T-helper 2 cell treated with Interferon-gamma antibody and Interleukin-4, amounts not matched to agents 5 μg/mL and 100 μg/mL, for 36 hours (primary cell): ENCODE data around the gene NEUROG1.

ENCODE experiments used
- DNase-seq: peaks from one replicate; pipeline ENCODE4 v3.0.0; 2021; ENCODE audit warnings: low spot score
- H3K27ac Mint-ChIP-seq: one replicate; pipeline ENCODE4 v1.8.0; 2021; ENCODE audit warnings: mild to moderate bottlenecking, mixed read lengths
- H3K27me3 Mint-ChIP-seq: one replicate; pipeline ENCODE4 v1.8.0; 2021; ENCODE audit warnings: low read depth, mixed read lengths
- H3K36me3 Mint-ChIP-seq: one replicate; pipeline ENCODE4 v1.8.0; 2021; ENCODE audit warnings: low read depth, mixed read lengths
- H3K4me1 Mint-ChIP-seq: one replicate; pipeline ENCODE4 v1.8.0; 2021; ENCODE audit warnings: low read depth, mixed read lengths
- H3K4me3 Mint-ChIP-seq: one replicate; pipeline ENCODE4 v1.8.0; 2022; ENCODE audit warnings: mild to moderate bottlenecking, moderate library complexity, mixed read lengths
- H3K9me3 Mint-ChIP-seq: one replicate; pipeline ENCODE4 v1.8.0; 2021; ENCODE audit warnings: mixed read lengths

Gene NEUROG1

GRCh38 chr5:135535820-135536801, at the start of gene NEUROG1:
Gene NEUROG1, minus strand, starts transcription at chr5:135535964. Its CDS starts 274 bp downstream, at chr5:135535690.
- Mint-ChIP-seq H3K4me1 (no peaks in the 10 kb centered on the region), H3K36me3 (no peaks in the 10 kb centered on the region), H3K27me3 (peaks cover 92% of the 10 kb centered on the region), H3K27ac (no peak within 1 kb of the TSS), H3K9me3 (no peaks in the 10 kb centered on the region), H3K4me3 (peak within 1 kb of the TSS; percentile 9)
- DNase-seq = no peak

- Mint-ChIP-seq H3K9me3 (no peaks in the 10 kb centered on the region), H3K27ac (no peak overlapping the region), H3K4me3 (no peak overlapping the region), H3K4me1 (no peaks in the 10 kb centered on the region), H3K36me3 (no peaks in the 10 kb centered on the region), H3K27me3 (peaks cover 18% of the 10 kb centered on the region)
- DNase-seq = no peak
These were observed 49.2 kb upstream of the NEUROG1 start for GRCh38 chr5:135584918-135585317.

- Mint-ChIP-seq H3K27me3 (peaks cover 24% of the 10 kb centered on the region), H3K9me3 (no peaks in the 10 kb centered on the region), H3K4me3 (no peak overlapping the region), H3K27ac (no peak overlapping the region), H3K36me3 (no peaks in the 10 kb centered on the region), H3K4me1 (no peaks in the 10 kb centered on the region)
- DNase-seq = no peak
These were observed 48.5 kb upstream of the NEUROG1 start for GRCh38 chr5:135584276-135584675.

- Mint-ChIP-seq H3K4me3 (no peak overlapping the region), H3K4me1 (no peaks in the 10 kb centered on the region), H3K27me3 (peaks cover 42% of the 10 kb centered on the region), H3K27ac (no peak overlapping the region), H3K36me3 (no peaks in the 10 kb centered on the region), H3K9me3 (no peaks in the 10 kb centered on the region)
- no peak for DNase-seq
These were observed 46.5 kb upstream of the NEUROG1 start for GRCh38 chr5:135582099-135582781.

GRCh38 chr5:135578685-135579341, 43.0 kb upstream of the NEUROG1 start, which contains the start of gene CXCL14:
Gene CXCL14, minus strand, starts transcription at chr5:135578991. Its CDS starts 213 bp downstream, at chr5:135578778.
- Mint-ChIP-seq H3K27ac (no peak within 1 kb of the TSS), H3K4me3 (no peak within 1 kb of the TSS)

GRCh38 chr5:135578305-135578684, 42.5 kb upstream of the NEUROG1 start:
- DNase-seq = no peak
- Mint-ChIP-seq H3K9me3 (no peaks in the 10 kb centered on the region), H3K27me3 (peaks cover 45% of the 10 kb centered on the region), H3K4me3 (no peak overlapping the region), H3K4me1 (no peaks in the 10 kb centered on the region), H3K36me3 (no peaks in the 10 kb centered on the region), H3K27ac (no peak overlapping the region)

More at GRCh38 chr5:135578685-135579341, 43.0 kb upstream of the NEUROG1 start, which contains the start of gene CXCL14:
- no peaks in the 10 kb centered on the region for H3K36me3 Mint-ChIP-seq
- H3K9me3 Mint-ChIP-seq = no peaks in the 10 kb centered on the region
- H3K27me3 Mint-ChIP-seq = peaks cover 47% of the 10 kb centered on the region
- H3K4me1 Mint-ChIP-seq = no peaks in the 10 kb centered on the region
- DNase-seq = no peak

- DNase-seq = no peak
- Mint-ChIP-seq H3K4me3 (no peak overlapping the region), H3K36me3 (no peaks in the 10 kb centered on the region), H3K4me1 (no peaks in the 10 kb centered on the region), H3K9me3 (no peaks in the 10 kb centered on the region), H3K27ac (no peak overlapping the region), H3K27me3 (peaks cover 45% of the 10 kb centered on the region)
These were observed 41.7 kb upstream of the NEUROG1 start for GRCh38 chr5:135577421-135577820.

- Mint-ChIP-seq H3K27ac (no peak overlapping the region), H3K4me3 (no peak overlapping the region), H3K9me3 (no peaks in the 10 kb centered on the region), H3K4me1 (no peaks in the 10 kb centered on the region), H3K27me3 (peaks cover 38% of the 10 kb centered on the region), H3K36me3 (no peaks in the 10 kb centered on the region)
- no peak for DNase-seq
These were observed 40.4 kb upstream of the NEUROG1 start for GRCh38 chr5:135576075-135576599.

- no peak for DNase-seq
- Mint-ChIP-seq H3K36me3 (no peaks in the 10 kb centered on the region), H3K4me1 (no peaks in the 10 kb centered on the region), H3K27ac (no peak overlapping the region), H3K27me3 (peaks cover 28% of the 10 kb centered on the region), H3K9me3 (no peaks in the 10 kb centered on the region), H3K4me3 (no peak overlapping the region)
These were observed 38.7 kb upstream of the NEUROG1 start for GRCh38 chr5:135574493-135574892.

- no peaks in the 10 kb centered on the region for H3K36me3 Mint-ChIP-seq
- no peak overlapping the region for H3K27ac Mint-ChIP-seq
- H3K27me3 Mint-ChIP-seq = peaks cover 5% of the 10 kb centered on the region
- no peaks in the 10 kb centered on the region for H3K4me1 Mint-ChIP-seq
- no peaks in the 10 kb centered on the region for H3K9me3 Mint-ChIP-seq
- H3K4me3 Mint-ChIP-seq = no peak overlapping the region
- DNase-seq = no peak
These were observed 36.1 kb upstream of the NEUROG1 start for GRCh38 chr5:135571902-135572301.

GRCh38 chr5:135571066-135571609, 35.4 kb upstream of the NEUROG1 start:
- H3K4me3 Mint-ChIP-seq = no peak overlapping the region
- no peak for DNase-seq
- H3K9me3 Mint-ChIP-seq = no peaks in the 10 kb centered on the region
- H3K36me3 Mint-ChIP-seq = no peaks in the 10 kb centered on the region
- H3K27me3 Mint-ChIP-seq = peaks cover 6% of the 10 kb centered on the region
- H3K4me1 Mint-ChIP-seq = no peaks in the 10 kb centered on the region
- H3K27ac Mint-ChIP-seq = no peak overlapping the region

GRCh38 chr5:135570453-135570764, 34.6 kb upstream of the NEUROG1 start:
- Mint-ChIP-seq H3K27ac (no peak overlapping the region), H3K27me3 (peaks cover 4% of the 10 kb centered on the region), H3K9me3 (no peaks in the 10 kb centered on the region)

GRCh38 chr5:135569755-135570452, 34.1 kb upstream of the NEUROG1 start:
- H3K9me3 Mint-ChIP-seq = no peaks in the 10 kb centered on the region
- no peaks in the 10 kb centered on the region for H3K36me3 Mint-ChIP-seq
- no peak overlapping the region for H3K27ac Mint-ChIP-seq
- DNase-seq = no peak
- H3K4me1 Mint-ChIP-seq = no peaks in the 10 kb centered on the region
- no peak overlapping the region for H3K4me3 Mint-ChIP-seq
- H3K27me3 Mint-ChIP-seq = peaks cover 7% of the 10 kb centered on the region

More at GRCh38 chr5:135570453-135570764, 34.6 kb upstream of the NEUROG1 start:
- no peak for DNase-seq
- Mint-ChIP-seq H3K36me3 (no peaks in the 10 kb centered on the region), H3K4me1 (no peaks in the 10 kb centered on the region), H3K4me3 (no peak overlapping the region)
